Suprapubic skin (tissue), 4 donors: Measurements from ENCODE around the gene ETV5.

Experiments
- CTCF ChIP-seq, 2 donors: fragments of 200-600 bp in 1 of 2; fragments of 450-650 bp in 1 of 2; sonication (generic) in 1 of 2; IDR thresholded peaks; one replicate each; pipeline ENCODE4 v1.5.1; 2016 to 2019; ENCODE audit warnings: antibody characterized with exemption in 2 of 2, mild to moderate bottlenecking in 1 of 2, moderate library complexity in 1 of 2
- POLR2A ChIP-seq, 2 donors: fragments of 450-650 bp; IDR thresholded peaks; one replicate each; pipeline ENCODE4 v1.6.1; 2017; ENCODE audit warnings: antibody characterized with exemption in 2 of 2, mild to moderate bottlenecking in 2 of 2, moderate library complexity in 2 of 2
- POLR2AphosphoS5 ChIP-seq, 3 donors: sonication (generic); formaldehyde crosslinking; IDR thresholded peaks; one replicate each; pipeline ENCODE4 v1.6.1; 2017; ENCODE audit warnings: antibody characterized with exemption in 3 of 3

GRCh38 chr3:186115239-186115996 is 6.5 kb upstream of the ETV5 start:
- no peak for TF ChIP-seq POLR2A (IDR thresholded peaks at IDR 0.05)
- TF ChIP-seq CTCF (IDR thresholded peaks at IDR 0.05), result no peak
- TF ChIP-seq POLR2AphosphoS5 (IDR thresholded peaks at IDR 0.05), result no peak
